Activated CD8-positive, alpha-beta memory T cell treated with anti-CD3 and anti-CD28 coated beads, Interleukin-2, amount 50 U/mL, for 4 hours (primary cell): ENCODE measurements around the gene OCLN.
"Not testable (repeated sequence)": the region's sequence is repeated elsewhere in the genome, so short reads cannot be mapped to it uniquely, and the experiment has no call there.

Experiments
- DNase-seq: peaks from one replicate; pipeline ENCODE4 v3.0.0-alpha.2; 2020

The OCLN gene

GRCh38 chr5:69491838-69492390 lies 676 bp upstream of the OCLN start:
- no peak for DNase-seq

- no peak for DNase-seq
Observed at GRCh38 chr5:69492923-69493395, 369 bp downstream of the OCLN start.

- no peak for DNase-seq
Observed at GRCh38 chr5:69493396-69494133, 975 bp downstream of the OCLN start.

- DNase-seq, result no peak
Observed at GRCh38 chr5:69494452-69494851, 1.9 kb downstream of the OCLN start.

- DNase-seq, result no peak
Observed at GRCh38 chr5:69497006-69497520, 4.5 kb downstream of the OCLN start.

GRCh38 chr5:69498384-69498783 lies 5.8 kb downstream of the OCLN start:
- no peak for DNase-seq

- DNase-seq, result no peak
Observed at GRCh38 chr5:69502367-69502766, 9.8 kb downstream of the OCLN start.

GRCh38 chr5:69502767-69503488 lies 10.3 kb downstream of the OCLN start:
- no peak for DNase-seq

GRCh38 chr5:69504036-69504435 lies 11.4 kb downstream of the OCLN start:
- no peak for DNase-seq

- DNase-seq, result no peak
Observed at GRCh38 chr5:69505306-69505705, 12.7 kb downstream of the OCLN start.

- no peak for DNase-seq
Observed at GRCh38 chr5:69509212-69509611, 16.6 kb downstream of the OCLN start.

- DNase-seq, result no peak
Observed at GRCh38 chr5:69510694-69511093, 18.1 kb downstream of the OCLN start.

- DNase-seq, result no peak
Observed at GRCh38 chr5:69512740-69513260, 20.2 kb downstream of the OCLN start.

GRCh38 chr5:69515570-69515969 lies 23.0 kb downstream of the OCLN start:
- not testable (repeated sequence) for DNase-seq

GRCh38 chr5:69516769-69517168 lies 24.2 kb downstream of the OCLN start:
- no peak for DNase-seq

GRCh38 chr5:69517763-69518212 lies 25.2 kb downstream of the OCLN start:
- no peak for DNase-seq

- DNase-seq, result no peak
Observed at GRCh38 chr5:69519285-69519684, 26.7 kb downstream of the OCLN start.

- no peak for DNase-seq
Observed at GRCh38 chr5:69522035-69522434, 29.4 kb downstream of the OCLN start.

GRCh38 chr5:69525490-69525889 lies 32.9 kb downstream of the OCLN start:
- DNase-seq, result no peak

- DNase-seq, result no peak
Observed at GRCh38 chr5:69526660-69527059, 34.1 kb downstream of the OCLN start.

GRCh38 chr5:69527128-69527770 lies 34.7 kb downstream of the OCLN start:
- no peak for DNase-seq

GRCh38 chr5:69528035-69528434 lies 35.4 kb downstream of the OCLN start:
- DNase-seq, result no peak

GRCh38 chr5:69528609-69529008 lies 36.0 kb downstream of the OCLN start:
- DNase-seq, result no peak
